Measurements from ENCODE around the gene TECPR2. TPM values are rescaled to one million over a fixed set of nuclear protein-coding genes. Genes with fewer than 3 reads are reported as not detected.

TECPR2 gene
- total RNA-seq, 1 donor from 2014 or later = 19.9 TPM

DNA sequence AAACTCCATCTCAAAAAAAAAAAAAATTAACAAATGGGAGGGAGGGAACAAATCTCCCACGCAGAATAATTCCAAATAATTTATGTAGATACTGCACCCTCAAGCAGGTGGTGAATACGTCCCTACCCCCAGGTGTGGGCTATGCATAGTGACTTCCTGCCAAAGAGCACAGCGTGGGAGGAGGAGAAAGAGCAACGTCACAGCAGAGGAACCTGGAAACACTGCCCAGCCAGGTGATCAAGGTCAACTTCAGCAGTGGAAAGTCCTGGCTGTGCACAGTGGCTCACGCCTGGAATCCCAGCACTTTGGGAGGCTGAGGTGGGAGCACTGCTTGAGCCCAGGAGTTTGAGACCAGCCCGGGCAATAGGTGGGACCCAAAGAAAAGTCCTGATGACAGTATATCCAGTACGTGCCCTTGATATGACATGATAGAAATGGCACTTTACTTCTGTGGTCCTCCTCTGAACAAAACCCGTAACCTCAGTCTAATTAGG lies 9.6 kb upstream of the TECPR2 start:
- no peak for TF ChIP-seq EZH2 (IDR thresholded peaks at IDR 0.05; ENCODE audit: insufficient read depth, low read length)
- TF ChIP-seq, protein P1, sequence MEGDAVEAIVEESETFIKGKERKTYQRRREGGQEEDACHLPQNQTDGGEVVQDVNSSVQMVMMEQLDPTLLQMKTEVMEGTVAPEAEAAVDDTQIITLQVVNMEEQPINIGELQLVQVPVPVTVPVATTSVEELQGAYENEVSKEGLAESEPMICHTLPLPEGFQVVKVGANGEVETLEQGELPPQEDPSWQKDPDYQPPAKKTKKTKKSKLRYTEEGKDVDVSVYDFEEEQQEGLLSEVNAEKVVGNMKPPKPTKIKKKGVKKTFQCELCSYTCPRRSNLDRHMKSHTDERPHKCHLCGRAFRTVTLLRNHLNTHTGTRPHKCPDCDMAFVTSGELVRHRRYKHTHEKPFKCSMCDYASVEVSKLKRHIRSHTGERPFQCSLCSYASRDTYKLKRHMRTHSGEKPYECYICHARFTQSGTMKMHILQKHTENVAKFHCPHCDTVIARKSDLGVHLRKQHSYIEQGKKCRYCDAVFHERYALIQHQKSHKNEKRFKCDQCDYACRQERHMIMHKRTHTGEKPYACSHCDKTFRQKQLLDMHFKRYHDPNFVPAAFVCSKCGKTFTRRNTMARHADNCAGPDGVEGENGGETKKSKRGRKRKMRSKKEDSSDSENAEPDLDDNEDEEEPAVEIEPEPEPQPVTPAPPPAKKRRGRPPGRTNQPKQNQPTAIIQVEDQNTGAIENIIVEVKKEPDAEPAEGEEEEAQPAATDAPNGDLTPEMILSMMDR (IDR thresholded peaks at IDR 0.05; ENCODE audit: insufficient read depth, low read depth, low read length) = no peak
- DNase-seq (ENCODE audit: low read depth) = no peak
- no peak overlapping the region for H3K27ac ChIP-seq (ENCODE audit: low read depth, low read length)
- H3K9ac ChIP-seq (ENCODE audit: low read length) = no peak overlapping the region
- H2AFZ ChIP-seq (ENCODE audit: low read depth, low read length) = no peak overlapping the region
- H3K79me2 ChIP-seq (ENCODE audit: insufficient read depth, low read length) = no peaks in the 10 kb centered on the region
- peaks cover 25% of the 10 kb centered on the region for H3K36me3 ChIP-seq (ENCODE audit: insufficient read depth, low read length)
- Mint-ChIP-seq H3K27me3 (ENCODE audit: low read depth, unreplicated experiment) (no peaks in the 10 kb centered on the region), H3K36me3 (ENCODE audit: low read depth, unreplicated experiment) (peaks cover 18% of the 10 kb centered on the region), H3K27ac (ENCODE audit: unreplicated experiment) (no peak overlapping the region), H3K4me1 (ENCODE audit: low read depth, unreplicated experiment) (no peaks in the 10 kb centered on the region), H3K9me3 (ENCODE audit: unreplicated experiment) (no peaks in the 10 kb centered on the region), H3K4me3 (ENCODE audit: unreplicated experiment) (no peak overlapping the region)
- H3K4me3 ChIP-seq (ENCODE audit: insufficient read depth, low read depth, low read length) = no peak overlapping the region
- FAIRE-seq = no peak
- no peaks in the 10 kb centered on the region for H3K27me3 ChIP-seq (ENCODE audit: insufficient read depth, low read length)
- H3K4me1 ChIP-seq (ENCODE audit: insufficient read depth, low read length) = no peaks in the 10 kb centered on the region
- no peaks in the 10 kb centered on the region for H4K20me1 ChIP-seq (ENCODE audit: insufficient read depth, low read length)
- H3K9me3 ChIP-seq (ENCODE audit: insufficient read depth, low read depth, low read length) = no peaks in the 10 kb centered on the region
- no peak overlapping the region for H3K4me2 ChIP-seq (ENCODE audit: low read length)

DNA sequence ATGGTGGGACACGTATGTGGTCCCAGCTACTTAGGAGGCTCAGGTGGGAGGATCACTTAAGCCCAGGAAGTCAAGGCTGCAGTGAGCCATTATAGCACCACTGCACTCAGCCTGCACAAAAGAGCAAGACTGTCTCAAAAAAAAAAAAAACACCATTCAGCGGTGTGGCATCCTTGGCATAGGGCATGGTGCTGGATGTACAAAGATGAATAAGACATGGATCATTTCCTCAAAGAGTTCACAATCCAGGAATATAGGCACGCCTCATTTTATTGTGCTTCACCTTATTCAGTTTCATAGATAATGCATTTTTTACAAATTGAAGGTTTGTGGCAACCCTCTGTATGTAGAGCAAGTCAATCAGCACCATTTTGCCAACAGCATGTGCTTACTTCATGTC lies 6.5 kb upstream of the TECPR2 start:
- DNase-seq (ENCODE audit: low read depth) (no peak), FAIRE-seq (no peak)
- Histone ChIP-seq H3K79me2 (ENCODE audit: insufficient read depth, low read length) (peaks cover 14% of the 10 kb centered on the region), H3K27me3 (ENCODE audit: insufficient read depth, low read length) (no peaks in the 10 kb centered on the region), H3K36me3 (ENCODE audit: insufficient read depth, low read length) (peaks cover 21% of the 10 kb centered on the region), H2AFZ (ENCODE audit: low read depth, low read length) (no peak overlapping the region), H3K4me3 (ENCODE audit: insufficient read depth, low read depth, low read length) (no peak overlapping the region), H3K4me2 (ENCODE audit: low read length) (no peak overlapping the region), H3K9ac (ENCODE audit: low read length) (no peak overlapping the region), H3K4me1 (ENCODE audit: insufficient read depth, low read length) (no peaks in the 10 kb centered on the region), H3K9me3 (ENCODE audit: insufficient read depth, low read depth, low read length) (no peaks in the 10 kb centered on the region), H3K27ac (ENCODE audit: low read depth, low read length) (no peak overlapping the region), H4K20me1 (ENCODE audit: insufficient read depth, low read length) (no peaks in the 10 kb centered on the region)
- TF ChIP-seq EZH2 (IDR thresholded peaks at IDR 0.05; ENCODE audit: insufficient read depth, low read length) = no peak
- TF ChIP-seq, protein P1 (IDR thresholded peaks at IDR 0.05; ENCODE audit: insufficient read depth, low read depth, low read length) = no peak
- Mint-ChIP-seq H3K27ac (ENCODE audit: unreplicated experiment) (no peak overlapping the region), H3K4me1 (ENCODE audit: low read depth, unreplicated experiment) (no peaks in the 10 kb centered on the region), H3K27me3 (ENCODE audit: low read depth, unreplicated experiment) (no peaks in the 10 kb centered on the region), H3K9me3 (ENCODE audit: unreplicated experiment) (no peaks in the 10 kb centered on the region), H3K4me3 (ENCODE audit: unreplicated experiment) (no peak overlapping the region), H3K36me3 (ENCODE audit: low read depth, unreplicated experiment) (peaks cover 13% of the 10 kb centered on the region)

DNA sequence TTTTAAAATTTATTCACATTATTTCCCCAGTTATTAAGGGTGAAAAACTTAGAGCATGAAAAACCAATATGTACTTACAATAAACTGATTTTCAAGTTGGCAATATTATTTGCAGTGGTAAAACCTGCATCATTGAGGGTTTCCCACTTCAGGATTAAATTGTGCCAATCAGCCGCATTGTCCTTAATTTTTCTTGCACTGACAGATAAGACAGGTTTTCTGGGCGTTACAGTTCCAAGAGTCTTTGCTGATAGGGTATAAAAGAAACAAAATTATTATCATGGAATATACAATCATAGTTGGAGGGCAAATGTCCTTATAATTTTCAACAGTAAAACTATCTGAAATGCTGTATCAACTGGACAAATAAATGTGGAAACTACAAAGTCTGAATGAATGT lies 3.4 kb upstream of the TECPR2 start:
- TF ChIP-seq, protein P1 (IDR thresholded peaks at IDR 0.05; ENCODE audit: insufficient read depth, low read depth, low read length) = no peak
- no peak for TF ChIP-seq EZH2 (IDR thresholded peaks at IDR 0.05; ENCODE audit: insufficient read depth, low read length)
- Histone ChIP-seq H3K27me3 (ENCODE audit: insufficient read depth, low read length) (no peaks in the 10 kb centered on the region), H2AFZ (ENCODE audit: low read depth, low read length) (no peak overlapping the region), H3K4me3 (ENCODE audit: insufficient read depth, low read depth, low read length) (no peak overlapping the region), H3K36me3 (ENCODE audit: insufficient read depth, low read length) (peaks cover 14% of the 10 kb centered on the region), H3K9me3 (ENCODE audit: insufficient read depth, low read depth, low read length) (no peaks in the 10 kb centered on the region), H3K4me2 (ENCODE audit: low read length) (no peak overlapping the region), H3K4me1 (ENCODE audit: insufficient read depth, low read length) (peaks cover 14% of the 10 kb centered on the region), H4K20me1 (ENCODE audit: insufficient read depth, low read length) (peaks cover 8% of the 10 kb centered on the region), H3K79me2 (ENCODE audit: insufficient read depth, low read length) (peaks cover 35% of the 10 kb centered on the region), H3K9ac (ENCODE audit: low read length) (no peak overlapping the region), H3K27ac (ENCODE audit: low read depth, low read length) (no peak overlapping the region)
- Mint-ChIP-seq H3K36me3 (ENCODE audit: low read depth, unreplicated experiment) (peaks cover 10% of the 10 kb centered on the region), H3K27ac (ENCODE audit: unreplicated experiment) (no peak overlapping the region), H3K4me1 (ENCODE audit: low read depth, unreplicated experiment) (peaks cover 9% of the 10 kb centered on the region), H3K9me3 (ENCODE audit: unreplicated experiment) (no peaks in the 10 kb centered on the region), H3K4me3 (ENCODE audit: unreplicated experiment) (no peak overlapping the region), H3K27me3 (ENCODE audit: low read depth, unreplicated experiment) (no peaks in the 10 kb centered on the region)
- no peak for FAIRE-seq
- DNase-seq (ENCODE audit: low read depth) = no peak

Data from astrocyte (in vitro differentiated cells and primary cell).